Stomach (tissue), 4 donors: ENCODE data around the gene HES3.

Experiments
- EP300 ChIP-seq: sonication (generic); formaldehyde crosslinking; IDR thresholded peaks from one replicate; pipeline ENCODE4 v1.6.1; 2017; ENCODE audit warnings: antibody characterized with exemption
- POLR2A ChIP-seq, 4 donors: fragments of 450-650 bp; IDR thresholded peaks; one replicate each; pipeline ENCODE4 v1.6.1; 2016; ENCODE audit warnings: antibody characterized with exemption in 4 of 4, control low read depth in 2 of 4, mild to moderate bottlenecking in 1 of 4, moderate library complexity in 1 of 4
- POLR2AphosphoS5 ChIP-seq, 3 donors: sonication (generic); formaldehyde crosslinking; IDR thresholded peaks; one replicate each; pipeline ENCODE4 v1.6.1; 2016; ENCODE audit warnings: antibody characterized with exemption in 3 of 3
- TF ChIP-seq, protein P1 (sequence below), 7 experiments: fragments of 450-650 bp in 4 of 7; fragments of 200-600 bp in 3 of 7; sonication (generic) in 3 of 7; IDR thresholded peaks; one replicate each; pipeline ENCODE4 v1.5.1; 2016 to 2019; ENCODE audit warnings: antibody characterized with exemption in 7 of 7, control low read depth in 2 of 7, mild to moderate bottlenecking in 1 of 7

DNA sequence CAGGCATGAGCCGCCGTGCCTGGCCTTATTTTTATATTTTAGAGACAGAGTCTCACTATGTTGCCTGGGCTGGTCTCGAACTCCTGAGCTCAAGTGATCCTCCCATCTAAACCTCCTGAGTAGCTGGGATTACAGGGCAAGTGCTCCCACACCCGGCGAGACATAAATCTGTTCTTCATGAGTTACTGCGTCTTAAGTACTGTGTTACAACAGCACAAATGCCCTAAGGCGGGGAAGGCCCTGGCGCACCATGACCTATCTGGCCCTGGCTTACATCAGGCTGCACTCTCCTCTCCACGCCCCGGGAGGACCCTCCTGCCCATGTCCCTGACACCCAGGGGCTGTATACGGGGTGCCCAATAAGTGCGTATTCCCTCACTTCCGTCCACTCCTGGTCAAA lies 12.7 kb downstream of the HES3 start:
- TF ChIP-seq, protein P1, sequence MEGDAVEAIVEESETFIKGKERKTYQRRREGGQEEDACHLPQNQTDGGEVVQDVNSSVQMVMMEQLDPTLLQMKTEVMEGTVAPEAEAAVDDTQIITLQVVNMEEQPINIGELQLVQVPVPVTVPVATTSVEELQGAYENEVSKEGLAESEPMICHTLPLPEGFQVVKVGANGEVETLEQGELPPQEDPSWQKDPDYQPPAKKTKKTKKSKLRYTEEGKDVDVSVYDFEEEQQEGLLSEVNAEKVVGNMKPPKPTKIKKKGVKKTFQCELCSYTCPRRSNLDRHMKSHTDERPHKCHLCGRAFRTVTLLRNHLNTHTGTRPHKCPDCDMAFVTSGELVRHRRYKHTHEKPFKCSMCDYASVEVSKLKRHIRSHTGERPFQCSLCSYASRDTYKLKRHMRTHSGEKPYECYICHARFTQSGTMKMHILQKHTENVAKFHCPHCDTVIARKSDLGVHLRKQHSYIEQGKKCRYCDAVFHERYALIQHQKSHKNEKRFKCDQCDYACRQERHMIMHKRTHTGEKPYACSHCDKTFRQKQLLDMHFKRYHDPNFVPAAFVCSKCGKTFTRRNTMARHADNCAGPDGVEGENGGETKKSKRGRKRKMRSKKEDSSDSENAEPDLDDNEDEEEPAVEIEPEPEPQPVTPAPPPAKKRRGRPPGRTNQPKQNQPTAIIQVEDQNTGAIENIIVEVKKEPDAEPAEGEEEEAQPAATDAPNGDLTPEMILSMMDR (IDR thresholded peaks at IDR 0.05): no peak
- TF ChIP-seq EP300 (no peak), POLR2AphosphoS5 (IDR thresholded peaks at IDR 0.05) (no peak), POLR2A (IDR thresholded peaks at IDR 0.05) (no peak)
